COR-L47 (cell line): ENCODE data around the gene PCDH15.

Source experiments
- DNase-seq: peaks from one replicate; lab custom pipeline; 2025; lab: John Stamatoyannopoulos, UW

Gene PCDH15

GRCh38 chr10:54800741-54801421 is at the start of gene PCDH15:
TSS of gene PCDH15 (minus strand) at chr10:54801231. CDS start at chr10:54664262, 136,969 bp downstream.
- DNase-seq: peak; percentile 92

- no peak for DNase-seq
Observed at GRCh38 chr10:54843932-54844331, 42.9 kb upstream of the PCDH15 start.

GRCh38 chr10:54843085-54843646 is 42.1 kb upstream of the PCDH15 start:
- DNase-seq: peak; percentile 21

GRCh38 chr10:54837479-54837878 is 36.4 kb upstream of the PCDH15 start:
- no peak for DNase-seq

- DNase-seq: no peak
Observed at GRCh38 chr10:54833029-54833428, 32.0 kb upstream of the PCDH15 start.

- DNase-seq: no peak
Observed at GRCh38 chr10:54826994-54827560, 26.0 kb upstream of the PCDH15 start.

- DNase-seq: no peak
Observed at GRCh38 chr10:54815583-54815982, 14.6 kb upstream of the PCDH15 start.

- DNase-seq: no peak
Observed at GRCh38 chr10:54808186-54808935, 7.3 kb upstream of the PCDH15 start.

GRCh38 chr10:54799506-54799905 is 1.5 kb downstream of the PCDH15 start:
- no peak for DNase-seq

GRCh38 chr10:54797636-54798321 is 3.3 kb downstream of the PCDH15 start:
- no peak for DNase-seq

- no peak for DNase-seq
Observed at GRCh38 chr10:54796881-54797280, 4.2 kb downstream of the PCDH15 start.

- DNase-seq: no peak
Observed at GRCh38 chr10:54776622-54777021, 24.4 kb downstream of the PCDH15 start.

- no peak for DNase-seq
Observed at GRCh38 chr10:54772468-54773122, 28.4 kb downstream of the PCDH15 start.

- no peak for DNase-seq
Observed at GRCh38 chr10:54769051-54769450, 32.0 kb downstream of the PCDH15 start.

- DNase-seq: no peak
Observed at GRCh38 chr10:54758791-54759190, 42.2 kb downstream of the PCDH15 start.

GRCh38 chr10:54749623-54750022 is 51.4 kb downstream of the PCDH15 start:
- no peak for DNase-seq

- no peak for DNase-seq
Observed at GRCh38 chr10:54745436-54745835, 55.6 kb downstream of the PCDH15 start.

- no peak for DNase-seq
Observed at GRCh38 chr10:54742416-54742815, 58.6 kb downstream of the PCDH15 start.

GRCh38 chr10:54728511-54728910 is 72.5 kb downstream of the PCDH15 start:
- DNase-seq: no peak

- no peak for DNase-seq
Observed at GRCh38 chr10:54722075-54722474, 79.0 kb downstream of the PCDH15 start.

GRCh38 chr10:54710918-54711317 is 90.1 kb downstream of the PCDH15 start:
- DNase-seq: no peak

GRCh38 chr10:54708591-54708990 is 92.4 kb downstream of the PCDH15 start:
- DNase-seq: no peak
